ENCODE results near the gene PRKN.
"Not testable (repeated sequence)": the region's sequence is repeated elsewhere in the genome, so short reads cannot be mapped to it uniquely, and the experiment has no call there.

PRKN gene

GRCh38 chr6:162448294-162448693, 279.3 kb downstream of the PRKN start:
- no peak for DNase-seq (ENCODE audit: low read depth)

GRCh38 chr6:162443101-162443500, 284.5 kb downstream of the PRKN start:
- DNase-seq (ENCODE audit: low read depth): no peak

- no peak for DNase-seq (ENCODE audit: low read depth)
Measured at GRCh38 chr6:162442687-162443086, 284.9 kb downstream of the PRKN start.

GRCh38 chr6:162441991-162442390, 285.6 kb downstream of the PRKN start:
- no peak for DNase-seq (ENCODE audit: low read depth)

- DNase-seq (ENCODE audit: low read depth): no peak
Measured at GRCh38 chr6:162438980-162439379, 288.6 kb downstream of the PRKN start.

GRCh38 chr6:162435071-162435470, 292.5 kb downstream of the PRKN start:
- DNase-seq (ENCODE audit: low read depth): no peak

GRCh38 chr6:162421004-162421403, 306.6 kb downstream of the PRKN start:
- DNase-seq (ENCODE audit: low read depth): no peak

GRCh38 chr6:162416831-162417537, 310.6 kb downstream of the PRKN start:
- no peak for DNase-seq (ENCODE audit: low read depth)

GRCh38 chr6:162416307-162416706, 311.3 kb downstream of the PRKN start:
- DNase-seq (ENCODE audit: low read depth): no peak

- DNase-seq (ENCODE audit: low read depth): no peak
Measured at GRCh38 chr6:162409741-162410691, 317.6 kb downstream of the PRKN start.

- no peak for DNase-seq (ENCODE audit: low read depth)
Measured at GRCh38 chr6:162408826-162409535, 318.6 kb downstream of the PRKN start.

GRCh38 chr6:162404951-162405350, 322.6 kb downstream of the PRKN start:
- DNase-seq (ENCODE audit: low read depth): no peak

- no peak for DNase-seq (ENCODE audit: low read depth)
Measured at GRCh38 chr6:162403031-162403430, 324.5 kb downstream of the PRKN start.

- no peak for DNase-seq (ENCODE audit: low read depth)
Measured at GRCh38 chr6:162395181-162395580, 332.4 kb downstream of the PRKN start.

GRCh38 chr6:162390961-162391811, 336.4 kb downstream of the PRKN start:
- not testable (repeated sequence) for DNase-seq (ENCODE audit: low read depth)

GRCh38 chr6:162389343-162390085, 338.1 kb downstream of the PRKN start:
- DNase-seq (ENCODE audit: low read depth): no peak

GRCh38 chr6:162388383-162388777, 339.2 kb downstream of the PRKN start:
- no peak for DNase-seq (ENCODE audit: low read depth)

- DNase-seq (ENCODE audit: low read depth): no peak
Measured at GRCh38 chr6:162387718-162388382, 339.7 kb downstream of the PRKN start.

- DNase-seq (ENCODE audit: low read depth): no peak
Measured at GRCh38 chr6:162385980-162386379, 341.6 kb downstream of the PRKN start.

- no peak for DNase-seq (ENCODE audit: low read depth)
Measured at GRCh38 chr6:162379757-162380409, 347.7 kb downstream of the PRKN start.
